K562 (cell line): ENCODE results near the gene MAGI2. TPM values are rescaled to one million over a fixed set of nuclear protein-coding genes. Genes with fewer than 3 reads are reported as not detected.

ENCODE experiments used
- ATAC-seq: fragments of 200-7000 bp; cut with Tn5 transposase; 3 replicates; pipeline ENCODE4 v1.9.1; 2020; ENCODE audit warnings: moderate library complexity
- BruUV-seq: library from RNA; stranded (reverse); fragments of 400-500 nt; replicated peaks from 2 replicates; lab custom pipeline; 2021; lab: Mats Ljungman, UMichigan
- CTCF ChIA-PET: fragments of 300-600 bp; formaldehyde crosslinking; extraction: SDS; loops from one replicate; lab custom pipeline; 2021; ENCODE audit warnings: low intra/inter-chr PET ratio; lab: Yijun Ruan, JAX
- POLR2A ChIA-PET: fragments of 300-600, 350-650 bp; sonication (Branson Sonifier 250); formaldehyde crosslinking; extraction: SDS; loops from one replicate; lab custom pipeline; 2021; ENCODE audit warnings: antibody characterized with exemption, inconsistent platforms; lab: Yijun Ruan, JAX
- DNase-seq, 4 experiments: peaks; one replicate each; pipeline versions ENCODE4 v3.0.0 to v3.0.0-alpha.2; 2011 to 2018; ENCODE audit warnings: low spot score in 3 of 4, mixed read lengths in 3 of 4; ENCODE audit errors: extremely low read depth in 1 of 4
- FAIRE-seq: peaks from 2 replicates; lab custom pipeline; 2011; peaks lifted over from hg19 to GRCh38; lab: Jason Lieb, UNC
- H2AFZ ChIP-seq: 2 replicates; pipeline ENCODE4 v1.6.0; 2011; ENCODE audit warnings: low read depth, low read length, control low read depth, inconsistent platforms
- H3K27ac ChIP-seq: fragments of 200-600 bp; 3 replicates; pipeline ENCODE4 v1.8.0; 2011; ENCODE audit warnings: low read depth, mild to moderate bottlenecking, control low read depth, inconsistent platforms, low read length, moderate library complexity, mixed read lengths; ENCODE audit errors: extremely low read depth
- H3K27me3 ChIP-seq, 2 experiments: fragments of 300-600 bp in 1 of 2; 2 replicates in 1 of 2; 3 replicates in 1 of 2; pipeline versions ENCODE4 v1.6.0 to v1.8.0; 2011; ENCODE audit warnings: inconsistent platforms in 2 of 2, low read length in 2 of 2, mild to moderate bottlenecking in 1 of 2, mixed read lengths in 1 of 2, moderate library complexity in 1 of 2; ENCODE audit not compliant: control insufficient read depth in 2 of 2, insufficient read depth in 2 of 2
- H3K36me3 ChIP-seq: fragments of 300-600 bp; 3 replicates; pipeline ENCODE4 v1.8.0; 2011; ENCODE audit warnings: mild to moderate bottlenecking, low read length, inconsistent platforms; ENCODE audit not compliant: control insufficient read depth, insufficient read depth
- H3K4me1 ChIP-seq, 2 experiments: fragments of 200-600 bp in 1 of 2; replicated peaks in 1 of 2; 2 replicates in 1 of 2; 3 replicates in 1 of 2; pipeline versions ENCODE4 v1.5.1 to v1.8.0; 2011; ENCODE audit warnings: inconsistent platforms in 2 of 2, low read length in 2 of 2, mild to moderate bottlenecking in 1 of 2, mixed read lengths in 1 of 2, moderate library complexity in 1 of 2; ENCODE audit not compliant: control insufficient read depth in 2 of 2, insufficient read depth in 2 of 2
- H3K4me2 ChIP-seq: 2 replicates; pipeline ENCODE4 v1.6.1; 2011; ENCODE audit warnings: low read length, control low read depth, inconsistent platforms, mixed read lengths; ENCODE audit not compliant: insufficient read depth
- H3K4me3 ChIP-seq: fragments of 200-600 bp; sonication (generic), shearing (Covaris generic); 2 replicates; pipeline ENCODE4 v1.5.1; 2016; ENCODE audit warnings: control low read depth, inconsistent platforms
- H3K79me2 ChIP-seq: fragments of 200-600 bp; 3 replicates; pipeline ENCODE4 v1.8.0; 2011; ENCODE audit warnings: low read length, inconsistent platforms; ENCODE audit not compliant: control insufficient read depth, insufficient read depth
- H3K9ac ChIP-seq, 2 experiments: 2 replicates each; pipeline versions ENCODE4 v1.6.0 to v1.6.1; 2011; ENCODE audit warnings: low read depth in 2 of 2, low read length in 2 of 2, control low read depth in 1 of 2, inconsistent platforms in 1 of 2, mild to moderate bottlenecking in 1 of 2, mixed read lengths in 1 of 2; ENCODE audit not compliant: insufficient read depth in 1 of 2
- H3K9me1 ChIP-seq: one replicate; pipeline ENCODE4 v1.6.0; 2011; ENCODE audit warnings: inconsistent platforms, mild to moderate bottlenecking, low read length, moderate library complexity; ENCODE audit not compliant: control insufficient read depth, insufficient read depth
- H3K9me3 ChIP-seq: replicated peaks from 2 replicates; pipeline ENCODE4 v1.5.1; 2011; ENCODE audit warnings: low read depth, low read length, inconsistent platforms; ENCODE audit not compliant: control insufficient read depth, insufficient read depth
- H4K20me1 ChIP-seq: replicated peaks from 2 replicates; pipeline ENCODE4 v1.6.1; 2011; ENCODE audit warnings: low read length, inconsistent platforms, mixed read lengths; ENCODE audit not compliant: control insufficient read depth, insufficient read depth
- ESRRA ChIP-seq: fragments of 450-650 bp; IDR thresholded peaks from 2 replicates; pipeline ENCODE4 v1.6.1; 2014; ENCODE audit warnings: low read depth, mild to moderate bottlenecking, moderate library complexity, borderline replicate concordance
- FOXM1 ChIP-seq, 2 experiments: fragments of 450-650 bp in 1 of 2; sonication (generic) in 1 of 2; formaldehyde crosslinking in 1 of 2; IDR thresholded peaks; 2 replicates each; pipeline versions ENCODE4 v1.6.1 to v1.9.0; 2017 to 2022; ENCODE audit warnings: low read depth in 2 of 2, mild to moderate bottlenecking in 2 of 2, missing genetic modification reagents in 1 of 2, moderate library complexity in 1 of 2
- MAFF ChIP-seq: IDR thresholded peaks from 2 replicates; pipeline ENCODE4 v1.6.1; 2012; ENCODE audit warnings: low read length, improper control_type of control experiment
- WGBS: fragments of 100-300 bp; shearing (Covaris generic); methylation state at CpG from one replicate; pipeline ENCODE4 v1.1.6; 2016; ENCODE audit warnings: low coverage, mixed read lengths; ENCODE audit not compliant: insufficient coverage; ENCODE audit errors: missing lambda C conversion rate; 5-methylcytosine and 5-hydroxymethylcytosine counted together
- in situ Hi-C: fragments of 300-500 bp; cut with MboI; formaldehyde crosslinking; loops from 4 replicates; pipeline ENCODE4 v1.15.0; 2018; ENCODE audit warnings: inconsistent platforms, mixed read lengths
- intact Hi-C: fragments of 100-400 bp; cut with micrococcal nuclease; formaldehyde crosslinking; loops from 2 replicates; pipeline ENCODE4 v1.14.2; 2022
- polyA plus RNA-seq, 8 experiments: library from polyadenylated mRNA; depleted of rRNA in 4 of 8; stranded (reverse) in 5 of 8; unstranded in 3 of 8; fragments of >200 nt; fragmentation: Nextera tagmentation in 2 of 8; fragmentation: Illumina TruSeq in 1 of 8; extraction: Ambion mirVana in 2 of 8; extraction: Trizol in 1 of 8; gene quantifications; 2 replicates each; pipeline versions ENCODE4 v1.2.1 to v1.2.3, GENCODE V29; 2011 to 2014; ENCODE audit warnings: inconsistent platforms in 1 of 8, missing spikeins in 1 of 8
- total RNA-seq, 7 experiments: library from RNA; depleted of rRNA in 6 of 7; stranded (reverse); fragments of >200 nt in 6 of 7; fragmentation: Illumina TruSeq in 2 of 7; extraction: Trizol in 2 of 7; gene quantifications; 2 replicates each; pipeline versions ENCODE4 v1.2.1 to v1.2.3, GENCODE V29; 2011 to 2021; ENCODE audit warnings: low replicate concordance in 1 of 7
- TF ChIP-seq, protein P1 (sequence below): sonication (generic); formaldehyde crosslinking; IDR thresholded peaks from 2 replicates; pipeline ENCODE4 v1.8.0; 2022; ENCODE audit warnings: mild to moderate bottlenecking, missing genetic modification reagents
- TF ChIP-seq, protein P2 (sequence below), 3 experiments: fragments of 200-800 bp in 1 of 3; sonication (Bioruptor generic) in 1 of 3; sonication (generic) in 1 of 3; formaldehyde crosslinking in 1 of 3; IDR thresholded peaks; 2 replicates each; pipeline versions ENCODE4 v1.6.1 to v1.8.0; 2016 to 2022; ENCODE audit warnings: mild to moderate bottlenecking in 2 of 3, missing compliant biosample characterization in 2 of 3, missing genetic modification characterization in 2 of 3, missing genetic modification reagents in 1 of 3
- TF ChIP-seq, protein P3 (sequence below): sonication (generic); formaldehyde crosslinking; IDR thresholded peaks from 2 replicates; pipeline ENCODE4 v1.8.1; 2022; ENCODE audit warnings: missing genetic modification reagents
- TF ChIP-seq, protein P4 (sequence below), 2 experiments: fragments of 450-650 bp; formaldehyde crosslinking in 1 of 2; IDR thresholded peaks; 2 replicates each; pipeline versions ENCODE4 v1.4.0 to v1.6.1; 2014 to 2020; ENCODE audit warnings: mild to moderate bottlenecking in 2 of 2, borderline replicate concordance in 1 of 2, low read depth in 1 of 2

Gene MAGI2
- total and polyA plus RNA-seq, 9 of the 15 experiments (the other 6 are each of a cell fraction or from before 2014, with no cell fraction given): 0.27 to 1.4 (median 0.70) TPM

DNA sequence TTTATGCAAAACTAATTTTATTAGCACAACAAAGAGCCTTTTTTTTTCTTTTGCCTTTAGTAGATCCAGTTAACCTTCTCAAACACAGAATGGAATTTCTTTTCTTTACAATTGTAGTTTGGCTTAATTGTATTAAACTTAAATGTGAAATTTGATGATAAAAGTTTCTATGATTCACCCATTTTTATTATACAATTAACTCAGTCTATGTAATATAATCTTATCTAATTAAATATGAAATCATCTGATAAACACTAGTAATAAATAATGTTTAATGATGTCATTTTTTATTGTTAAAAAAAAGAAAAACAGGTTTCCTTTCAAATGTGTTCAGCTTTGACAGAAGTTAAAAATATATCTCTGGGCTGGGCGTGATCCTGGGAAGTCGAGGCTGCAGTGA is 1095.8 kb downstream of the MAGI2 start (continued):
- TF ChIP-seq FOXM1 (IDR thresholded peaks at IDR 0.05; ENCODE audit: low read depth) (no peak), FOXM1 (CRISPR knock-in tag; IDR thresholded peaks at IDR 0.05; ENCODE audit: low read depth) (no peak)
- TF ChIP-seq, protein P1, sequence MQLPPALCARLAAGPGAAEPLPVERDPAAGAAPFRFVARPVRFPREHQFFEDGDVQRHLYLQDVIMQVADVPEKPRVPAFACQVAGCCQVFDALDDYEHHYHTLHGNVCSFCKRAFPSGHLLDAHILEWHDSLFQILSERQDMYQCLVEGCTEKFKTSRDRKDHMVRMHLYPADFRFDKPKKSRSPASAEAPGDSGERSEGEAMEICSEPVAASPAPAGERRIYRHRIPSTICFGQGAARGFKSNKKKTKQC (CRISPR knock-in tag): no peak
- TF ChIP-seq, protein P2, sequence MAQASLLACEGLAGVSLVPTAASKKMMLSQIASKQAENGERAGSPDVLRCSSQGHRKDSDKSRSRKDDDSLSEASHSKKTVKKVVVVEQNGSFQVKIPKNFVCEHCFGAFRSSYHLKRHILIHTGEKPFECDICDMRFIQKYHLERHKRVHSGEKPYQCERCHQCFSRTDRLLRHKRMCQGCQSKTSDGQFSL (CRISPR knock-in tag; IDR thresholded peaks at IDR 0.05): no peak
- TF ChIP-seq, protein P2 (tag; IDR thresholded peaks at IDR 0.05): no peak

DNA sequence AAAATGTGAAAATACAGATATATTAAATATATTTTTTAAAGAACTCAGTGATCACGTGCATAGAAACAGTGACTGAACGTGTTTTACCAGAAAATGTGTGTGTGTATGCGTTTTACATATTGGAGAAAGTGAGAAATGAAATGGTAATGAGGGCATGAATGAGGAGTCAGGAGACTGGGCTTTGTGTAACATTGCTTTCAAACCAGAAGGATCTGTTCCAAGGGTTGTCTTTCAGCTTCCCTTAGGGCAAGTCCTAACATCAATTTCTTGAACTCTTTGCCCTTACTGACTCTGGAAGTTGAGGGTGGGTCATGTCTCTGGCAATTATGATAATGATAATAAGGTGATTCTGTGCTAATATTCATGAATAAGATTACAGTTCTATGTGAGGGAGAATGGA is 1097.6 kb downstream of the MAGI2 start:
- WGBS: 0% methylated on average over 3 of the region's 3 CpGs
- Histone ChIP-seq H4K20me1 (no peaks in the 10 kb centered on the region), H3K9me1 (no peaks in the 10 kb centered on the region), H3K36me3 (no peaks in the 10 kb centered on the region), H3K4me2 (no peak overlapping the region), H2AFZ (no peak overlapping the region), H3K4me3 (no peak overlapping the region), H3K4me1 (no peaks in the 10 kb centered on the region), H3K9me3 (no peaks in the 10 kb centered on the region), H3K79me2 (no peaks in the 10 kb centered on the region), H3K9ac (no peak overlapping the region), H3K27ac (no peak overlapping the region), H3K27me3 (no peaks in the 10 kb centered on the region)
- CTCF ChIA-PET: no interaction called here
- in situ Hi-C loops (no loop called here), intact Hi-C loops (no loop called here)
- DNase-seq: no peak
- no TSS peak for BruUV-seq
- ATAC-seq: no peak
- POLR2A ChIA-PET: no interaction called here
- no peak for FAIRE-seq
- no peak for TF ChIP-seq ESRRA
- TF ChIP-seq, protein P3, sequence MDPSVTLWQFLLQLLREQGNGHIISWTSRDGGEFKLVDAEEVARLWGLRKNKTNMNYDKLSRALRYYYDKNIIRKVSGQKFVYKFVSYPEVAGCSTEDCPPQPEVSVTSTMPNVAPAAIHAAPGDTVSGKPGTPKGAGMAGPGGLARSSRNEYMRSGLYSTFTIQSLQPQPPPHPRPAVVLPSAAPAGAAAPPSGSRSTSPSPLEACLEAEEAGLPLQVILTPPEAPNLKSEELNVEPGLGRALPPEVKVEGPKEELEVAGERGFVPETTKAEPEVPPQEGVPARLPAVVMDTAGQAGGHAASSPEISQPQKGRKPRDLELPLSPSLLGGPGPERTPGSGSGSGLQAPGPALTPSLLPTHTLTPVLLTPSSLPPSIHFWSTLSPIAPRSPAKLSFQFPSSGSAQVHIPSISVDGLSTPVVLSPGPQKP (CRISPR knock-in tag): no peak
- TF ChIP-seq, protein P4, sequence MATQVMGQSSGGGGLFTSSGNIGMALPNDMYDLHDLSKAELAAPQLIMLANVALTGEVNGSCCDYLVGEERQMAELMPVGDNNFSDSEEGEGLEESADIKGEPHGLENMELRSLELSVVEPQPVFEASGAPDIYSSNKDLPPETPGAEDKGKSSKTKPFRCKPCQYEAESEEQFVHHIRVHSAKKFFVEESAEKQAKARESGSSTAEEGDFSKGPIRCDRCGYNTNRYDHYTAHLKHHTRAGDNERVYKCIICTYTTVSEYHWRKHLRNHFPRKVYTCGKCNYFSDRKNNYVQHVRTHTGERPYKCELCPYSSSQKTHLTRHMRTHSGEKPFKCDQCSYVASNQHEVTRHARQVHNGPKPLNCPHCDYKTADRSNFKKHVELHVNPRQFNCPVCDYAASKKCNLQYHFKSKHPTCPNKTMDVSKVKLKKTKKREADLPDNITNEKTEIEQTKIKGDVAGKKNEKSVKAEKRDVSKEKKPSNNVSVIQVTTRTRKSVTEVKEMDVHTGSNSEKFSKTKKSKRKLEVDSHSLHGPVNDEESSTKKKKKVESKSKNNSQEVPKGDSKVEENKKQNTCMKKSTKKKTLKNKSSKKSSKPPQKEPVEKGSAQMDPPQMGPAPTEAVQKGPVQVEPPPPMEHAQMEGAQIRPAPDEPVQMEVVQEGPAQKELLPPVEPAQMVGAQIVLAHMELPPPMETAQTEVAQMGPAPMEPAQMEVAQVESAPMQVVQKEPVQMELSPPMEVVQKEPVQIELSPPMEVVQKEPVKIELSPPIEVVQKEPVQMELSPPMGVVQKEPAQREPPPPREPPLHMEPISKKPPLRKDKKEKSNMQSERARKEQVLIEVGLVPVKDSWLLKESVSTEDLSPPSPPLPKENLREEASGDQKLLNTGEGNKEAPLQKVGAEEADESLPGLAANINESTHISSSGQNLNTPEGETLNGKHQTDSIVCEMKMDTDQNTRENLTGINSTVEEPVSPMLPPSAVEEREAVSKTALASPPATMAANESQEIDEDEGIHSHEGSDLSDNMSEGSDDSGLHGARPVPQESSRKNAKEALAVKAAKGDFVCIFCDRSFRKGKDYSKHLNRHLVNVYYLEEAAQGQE (IDR thresholded peaks at IDR 0.05; ENCODE audit: borderline replicate concordance): no peak
- TF ChIP-seq, protein P4 (CRISPR knock-in tag; IDR thresholded peaks at IDR 0.05; ENCODE audit: low read depth): no peak
- TF ChIP-seq MAFF: no peak
